ENCODE measurements around the gene ATG16L2. TPM values are rescaled to one million over a fixed set of nuclear protein-coding genes. Genes with fewer than 3 reads are reported as not detected.

Gene ATG16L2
- total RNA-seq = 5.6 and 8.8 TPM in 2 replicates
- 3.3 and 3.8 TPM in 2 replicates for polyA plus RNA-seq
- 2.2 and 4.3 TPM in 2 replicates for polyA plus RNA-seq (2012)
- 4.7 and 10.6 TPM in 2 replicates for polyA minus RNA-seq (ENCODE audit: low replicate concordance)

GRCh38 chr11:72814286-72815109 lies at the start of gene ATG16L2:
Gene ATG16L2 (plus strand): TSS chr11:72814411. CDS start chr11:72814446, 35 bp downstream.
- no peaks in the 10 kb centered on the region for H3K36me3 ChIP-seq (ENCODE audit: control insufficient read depth, insufficient read depth, low read length)
- TF ChIP-seq EZH2 (IDR thresholded peaks at IDR 0.05; ENCODE audit: low read length, missing control alignments) = no peak
- peak in 1 of 2 donors; percentile 4 for TF ChIP-seq CTCF (conservative IDR thresholded peaks at IDR 0.05 in 1 of 2, IDR thresholded peaks at IDR 0.05 in 1 of 2; ENCODE audit: low read depth in 1 of 2, low read length in 2 of 2)
- peak within 1 kb of the TSS; percentile 96 for H3K27ac ChIP-seq (ENCODE audit: insufficient read depth, low read length)
- no peaks in the 10 kb centered on the region for H3K9me3 ChIP-seq (ENCODE audit: control insufficient read depth, insufficient read depth, low read depth, low read length)
- H3K79me2 ChIP-seq (ENCODE audit: control insufficient read depth, insufficient read depth, low read length) = peaks cover 14% of the 10 kb centered on the region
- peak; percentile 82 for DNase-seq (ENCODE audit: low read depth in 2 of 2)
- peak within 1 kb of the TSS; percentile 98 for H3K4me2 ChIP-seq (ENCODE audit: extremely low read depth, insufficient read depth, low read length)
- peaks cover 17% of the 10 kb centered on the region for H3K4me1 ChIP-seq (ENCODE audit: control insufficient read depth, extremely low read depth, insufficient read depth, low read length)
- H3K4me3 ChIP-seq (replicated peaks in 1 of 4; ENCODE audit: control extremely low read depth in 1 of 4, insufficient read depth in 1 of 4, low read depth in 3 of 4, low read length in 4 of 4) = peak within 1 kb of the TSS; percentile 62 to 97 (median 89)
- H3K9ac ChIP-seq (ENCODE audit: insufficient read depth, low read length) = peak within 1 kb of the TSS; percentile 93
- H2AFZ ChIP-seq (ENCODE audit: low read length) = peak within 1 kb of the TSS; percentile 98
- H3K27me3 ChIP-seq (ENCODE audit: control insufficient read depth, insufficient read depth, low read length) = no peaks in the 10 kb centered on the region
- no peaks in the 10 kb centered on the region for H4K20me1 ChIP-seq (ENCODE audit: control insufficient read depth, extremely low read depth, insufficient read depth, low read length)

- no peak overlapping the region for H2AFZ ChIP-seq (ENCODE audit: low read length)
- no peaks in the 10 kb centered on the region for H3K4me1 ChIP-seq (ENCODE audit: control insufficient read depth, extremely low read depth, insufficient read depth, low read length)
- no peak overlapping the region for H3K27ac ChIP-seq (ENCODE audit: insufficient read depth, low read length)
- H4K20me1 ChIP-seq (ENCODE audit: control insufficient read depth, extremely low read depth, insufficient read depth, low read length) = no peaks in the 10 kb centered on the region
- H3K27me3 ChIP-seq (ENCODE audit: control insufficient read depth, insufficient read depth, low read length) = no peaks in the 10 kb centered on the region
- no peak overlapping the region for H3K4me3 ChIP-seq (replicated peaks in 1 of 4; ENCODE audit: control extremely low read depth in 1 of 4, insufficient read depth in 1 of 4, low read depth in 3 of 4, low read length in 4 of 4)
- no peaks in the 10 kb centered on the region for H3K36me3 ChIP-seq (ENCODE audit: control insufficient read depth, insufficient read depth, low read length)
- no peak for TF ChIP-seq CTCF (conservative IDR thresholded peaks at IDR 0.05 in 1 of 2, IDR thresholded peaks at IDR 0.05 in 1 of 2; ENCODE audit: low read depth in 1 of 2, low read length in 2 of 2)
- no peak for TF ChIP-seq EZH2 (IDR thresholded peaks at IDR 0.05; ENCODE audit: low read length, missing control alignments)
- no peak overlapping the region for H3K9ac ChIP-seq (ENCODE audit: insufficient read depth, low read length)
- no peak for DNase-seq (ENCODE audit: low read depth in 2 of 2)
- no peak overlapping the region for H3K4me2 ChIP-seq (ENCODE audit: extremely low read depth, insufficient read depth, low read length)
- H3K79me2 ChIP-seq (ENCODE audit: control insufficient read depth, insufficient read depth, low read length) = no peaks in the 10 kb centered on the region
- H3K9me3 ChIP-seq (ENCODE audit: control insufficient read depth, insufficient read depth, low read depth, low read length) = no peaks in the 10 kb centered on the region
These were observed 49.7 kb upstream of the ATG16L2 start for GRCh38 chr11:72764503-72764902.

GRCh38 chr11:72766152-72766902 lies 47.9 kb upstream of the ATG16L2 start:
- TF ChIP-seq EZH2 (IDR thresholded peaks at IDR 0.05; ENCODE audit: low read length, missing control alignments) (no peak), CTCF (conservative IDR thresholded peaks at IDR 0.05 in 1 of 2, IDR thresholded peaks at IDR 0.05 in 1 of 2; ENCODE audit: low read depth in 1 of 2, low read length in 2 of 2) (no peak)
- Histone ChIP-seq H3K9me3 (ENCODE audit: control insufficient read depth, insufficient read depth, low read depth, low read length) (no peaks in the 10 kb centered on the region), H2AFZ (ENCODE audit: low read length) (no peak overlapping the region), H4K20me1 (ENCODE audit: control insufficient read depth, extremely low read depth, insufficient read depth, low read length) (no peaks in the 10 kb centered on the region), H3K4me1 (ENCODE audit: control insufficient read depth, extremely low read depth, insufficient read depth, low read length) (peaks cover 3% of the 10 kb centered on the region), H3K4me2 (ENCODE audit: extremely low read depth, insufficient read depth, low read length) (no peak overlapping the region), H3K27ac (ENCODE audit: insufficient read depth, low read length) (no peak overlapping the region), H3K27me3 (ENCODE audit: control insufficient read depth, insufficient read depth, low read length) (no peaks in the 10 kb centered on the region), H3K9ac (ENCODE audit: insufficient read depth, low read length) (no peak overlapping the region), H3K79me2 (ENCODE audit: control insufficient read depth, insufficient read depth, low read length) (no peaks in the 10 kb centered on the region), H3K4me3 (replicated peaks in 1 of 4; ENCODE audit: control extremely low read depth in 1 of 4, insufficient read depth in 1 of 4, low read depth in 3 of 4, low read length in 4 of 4) (no peak overlapping the region), H3K36me3 (ENCODE audit: control insufficient read depth, insufficient read depth, low read length) (no peaks in the 10 kb centered on the region)
- DNase-seq (ENCODE audit: low read depth in 2 of 2) = no peak

Measured in fibroblast of lung (primary cell).